NCI-H774 (cell line): ENCODE results near the gene TMEM187.

Source experiments
- DNase-seq: peaks from one replicate; lab custom pipeline; 2025; lab: John Stamatoyannopoulos, UW

Gene TMEM187

DNA sequence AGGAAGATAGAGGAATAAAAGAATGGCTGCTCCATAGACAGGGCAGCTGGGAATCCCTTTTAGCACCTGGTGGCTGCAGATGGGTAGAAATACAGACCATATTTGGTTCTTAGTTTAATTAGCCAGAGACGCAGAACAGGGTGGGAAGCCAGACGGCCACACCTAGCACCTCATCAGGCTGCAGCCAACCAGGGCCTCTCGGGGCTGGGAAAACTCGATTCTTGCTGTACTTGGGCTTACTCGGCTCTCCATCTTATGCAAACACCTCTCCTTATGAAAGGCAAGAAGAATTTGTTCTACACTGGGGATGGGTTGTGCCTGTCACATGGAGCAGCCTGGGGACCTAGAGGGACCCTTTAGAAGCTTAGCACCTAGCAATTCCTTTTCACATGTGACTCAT, 27.5 kb downstream of the TMEM187 start:
- no peak for DNase-seq

GRCh38 chrX:154002215-154002719, 29.7 kb downstream of the TMEM187 start:
- DNase-seq: peak; percentile 51

- no peak for DNase-seq
Observed at GRCh38 chrX:154004315-154004714, 31.8 kb downstream of the TMEM187 start.

DNA sequence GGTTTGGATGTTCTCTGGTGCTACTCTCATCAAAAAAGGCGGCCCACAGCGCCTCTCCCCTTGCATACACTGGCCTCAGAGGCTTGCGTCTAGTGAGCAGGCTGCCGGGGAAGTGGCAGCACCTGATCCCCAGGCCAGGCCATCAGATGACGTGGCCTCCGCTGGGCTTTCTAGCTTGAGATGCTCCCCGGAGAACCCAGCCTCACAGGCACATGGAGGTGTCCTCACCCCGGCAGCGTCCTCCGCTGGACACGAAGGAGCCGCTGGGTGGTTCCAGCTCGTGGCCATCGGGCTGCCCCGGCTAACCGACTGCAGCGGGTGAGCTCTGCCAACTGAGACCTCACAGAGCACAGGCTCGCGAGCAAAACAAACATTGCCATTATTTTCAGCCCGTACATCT, 34.4 kb downstream of the TMEM187 start:
- no peak for DNase-seq

GRCh38 chrX:154008521-154008920, 36.0 kb downstream of the TMEM187 start:
- no peak for DNase-seq

DNA sequence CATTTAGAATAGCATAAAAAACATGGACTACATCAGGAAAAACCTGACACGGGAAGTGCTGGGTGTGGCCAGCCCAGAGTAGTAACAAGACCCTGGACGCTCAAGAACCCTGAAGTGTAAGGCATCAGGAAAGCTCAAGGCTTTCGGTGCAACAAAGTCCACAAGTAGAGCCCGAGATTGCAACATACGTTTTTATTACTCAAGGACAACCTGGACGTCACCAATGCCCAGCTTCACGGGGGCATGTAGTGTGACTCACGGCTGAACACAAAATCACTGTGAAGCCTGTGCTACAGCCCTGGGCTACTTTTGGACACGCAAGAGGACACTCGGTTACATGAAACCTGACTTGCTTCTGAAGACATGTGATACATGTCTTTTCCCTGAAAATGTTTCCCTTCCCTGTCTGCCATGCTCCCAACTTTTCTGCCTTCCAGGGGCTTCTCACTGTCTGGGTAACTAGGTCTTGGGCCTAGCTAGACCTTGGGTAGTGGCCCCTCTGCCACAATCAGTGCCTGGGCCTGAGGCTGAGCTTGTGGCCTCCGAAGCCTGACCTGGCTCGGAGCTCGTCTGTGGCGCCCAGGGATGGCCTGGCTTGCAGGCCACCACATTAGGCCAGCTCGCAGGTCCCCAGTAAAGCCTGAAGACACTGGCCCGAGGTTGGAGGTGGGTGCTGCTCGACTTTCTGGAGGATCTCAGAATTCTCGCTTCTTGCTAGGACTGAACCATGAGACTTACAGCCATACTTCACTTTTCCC, 38.0 kb downstream of the TMEM187 start:
- DNase-seq: no peak

- no peak for DNase-seq
Observed at GRCh38 chrX:154011376-154012335, 39.1 kb downstream of the TMEM187 start.

- no peak for DNase-seq
Observed at GRCh38 chrX:154012336-154012991, 39.9 kb downstream of the TMEM187 start.

DNA sequence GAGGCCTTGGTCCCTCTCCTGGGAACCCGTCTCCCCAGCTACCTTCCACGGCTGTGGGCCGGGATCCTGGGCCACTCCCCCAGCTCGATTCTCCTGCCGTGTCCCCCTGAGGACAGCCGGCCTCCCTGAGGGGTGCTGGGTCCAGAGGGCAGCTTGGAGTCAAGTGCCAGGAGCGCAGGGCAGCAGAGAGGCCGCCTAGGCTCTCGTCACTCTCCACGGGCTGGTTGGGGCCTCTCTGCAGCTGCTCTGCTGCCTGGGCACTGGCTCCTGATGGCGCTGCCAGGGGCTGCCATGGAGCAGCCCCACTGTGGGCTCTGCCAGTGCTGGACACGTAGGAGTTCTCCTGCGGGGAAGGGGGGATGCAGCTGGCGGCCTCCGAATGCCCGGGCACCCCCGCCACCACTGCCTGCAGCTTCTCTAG, 40.5 kb downstream of the TMEM187 start:
- no peak for DNase-seq

DNA sequence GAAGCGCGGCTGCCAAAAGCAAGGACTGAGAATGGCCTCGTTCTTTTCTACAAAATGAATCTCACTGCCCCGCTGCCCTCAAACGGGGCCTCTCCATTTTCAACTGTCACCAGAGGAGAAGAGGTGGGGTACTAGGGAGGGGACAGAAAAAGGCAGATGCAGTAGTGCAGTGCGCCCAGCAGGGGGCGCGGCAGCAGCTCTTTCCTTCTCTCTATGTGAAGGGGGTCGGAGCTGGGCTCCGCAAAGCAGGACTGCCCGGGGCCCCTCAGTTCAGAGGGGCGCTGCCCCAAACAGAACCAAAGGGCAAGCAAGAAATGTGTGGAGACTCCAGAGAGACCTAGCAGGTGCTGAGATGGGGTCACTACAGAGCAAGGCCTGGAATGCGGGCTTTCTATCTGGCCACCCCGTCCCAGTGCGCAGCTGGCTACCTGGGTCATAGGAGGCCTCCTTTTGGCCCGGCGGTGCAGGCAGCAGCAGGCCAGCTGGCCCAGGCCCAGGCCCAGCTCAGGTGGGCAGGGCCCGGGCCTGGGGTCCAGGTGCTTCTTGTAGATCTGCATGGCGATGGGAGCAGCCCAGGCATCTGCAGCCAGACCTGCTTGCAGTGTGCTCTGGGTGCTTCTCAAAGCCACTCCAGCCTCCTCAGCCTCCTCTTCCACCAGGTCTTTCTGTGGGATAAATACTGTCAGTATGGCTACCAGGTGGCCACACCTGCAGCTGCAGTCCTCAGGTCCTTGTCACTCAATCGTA, 41.2 kb downstream of the TMEM187 start:
- no peak for DNase-seq

DNA sequence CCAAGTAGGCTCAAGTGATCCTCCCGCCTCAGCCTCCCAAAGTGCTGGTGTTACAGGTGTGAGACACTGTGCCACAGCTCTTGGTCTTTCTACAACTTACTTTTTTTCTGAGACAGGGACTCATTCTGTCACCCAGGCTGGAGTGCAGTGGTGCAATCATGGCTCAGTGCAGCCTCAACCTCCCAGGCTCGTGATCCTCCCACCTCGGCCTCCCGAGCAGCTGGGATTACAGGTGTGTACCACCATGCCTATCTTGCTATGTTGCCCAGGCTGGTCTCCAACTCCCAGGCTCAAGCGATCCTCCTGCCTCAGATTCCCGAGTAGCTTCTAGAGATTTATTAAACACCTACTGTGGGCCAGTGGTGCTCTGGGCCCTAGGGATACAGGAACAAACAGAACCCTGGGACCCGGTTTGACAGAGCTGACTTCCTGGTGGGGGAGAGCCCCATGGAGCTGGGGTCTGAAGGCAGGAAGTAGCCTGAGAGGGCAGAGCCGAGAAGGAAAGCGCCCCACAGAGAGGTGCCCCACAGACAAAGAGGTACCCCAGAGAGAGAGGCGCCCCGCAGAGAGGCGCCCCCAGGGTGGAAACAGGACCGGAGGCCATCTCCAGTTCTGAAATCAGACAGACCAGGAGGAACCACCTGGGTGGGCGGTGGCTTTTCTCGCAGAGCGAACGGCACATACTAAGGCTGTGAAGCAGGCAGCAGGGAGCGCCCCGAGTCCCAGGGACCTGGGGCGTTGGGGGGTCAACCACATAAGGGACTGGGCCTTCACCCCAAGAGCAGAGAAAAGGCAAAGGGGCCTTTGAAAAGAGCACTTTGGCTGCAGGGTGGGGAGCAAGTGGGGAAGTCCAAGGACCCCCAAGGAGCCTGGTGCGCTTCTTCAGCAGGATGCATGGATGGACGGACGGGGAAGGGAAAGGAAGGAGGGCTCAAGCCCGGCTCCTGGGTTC, 42.2 kb downstream of the TMEM187 start:
- DNase-seq: no peak

GRCh38 chrX:154015581-154016264, 43.2 kb downstream of the TMEM187 start:
- no peak for DNase-seq

- DNase-seq: no peak
Observed at GRCh38 chrX:154016366-154017076, 44.0 kb downstream of the TMEM187 start.

DNA sequence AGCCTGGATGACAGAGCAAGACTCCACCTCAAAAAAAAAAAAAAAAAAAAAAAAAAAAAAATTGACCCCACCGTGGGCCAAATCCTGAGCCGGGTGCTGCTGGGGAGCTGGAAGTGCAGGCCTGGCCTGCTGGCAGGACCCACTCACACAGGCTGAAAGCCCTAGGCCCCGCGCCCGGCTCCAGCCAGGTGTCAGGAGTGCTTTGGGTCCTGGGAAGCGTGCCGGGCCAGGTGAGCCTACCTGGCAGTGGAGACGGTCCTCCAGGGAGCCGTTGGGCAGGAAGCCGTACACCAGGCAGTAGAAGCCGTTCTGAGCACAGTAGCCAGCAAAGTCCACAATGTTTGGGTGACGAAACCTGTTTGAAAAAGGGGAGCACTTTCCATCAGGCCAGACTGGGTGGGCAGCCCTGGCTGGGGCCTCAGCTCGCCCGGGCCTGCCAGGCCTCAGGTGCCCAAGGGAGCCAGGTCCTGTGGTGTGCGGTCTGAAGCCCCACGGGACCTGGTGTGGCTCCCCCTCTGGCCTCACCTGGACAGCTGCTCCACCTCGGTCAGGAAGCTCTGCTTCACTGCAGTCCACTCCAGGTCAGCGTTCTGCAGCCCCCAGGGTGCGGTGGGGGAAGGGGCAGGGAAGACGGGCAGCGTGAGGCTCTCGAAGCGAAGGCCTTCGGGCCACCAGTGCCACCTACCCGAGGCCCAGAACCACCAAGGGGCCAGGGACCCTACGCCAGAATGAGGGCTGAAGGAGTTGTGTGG, 45.4 kb downstream of the TMEM187 start:
- no peak for DNase-seq

- no peak for DNase-seq
Observed at GRCh38 chrX:154018518-154019060, 46.0 kb downstream of the TMEM187 start.

DNA sequence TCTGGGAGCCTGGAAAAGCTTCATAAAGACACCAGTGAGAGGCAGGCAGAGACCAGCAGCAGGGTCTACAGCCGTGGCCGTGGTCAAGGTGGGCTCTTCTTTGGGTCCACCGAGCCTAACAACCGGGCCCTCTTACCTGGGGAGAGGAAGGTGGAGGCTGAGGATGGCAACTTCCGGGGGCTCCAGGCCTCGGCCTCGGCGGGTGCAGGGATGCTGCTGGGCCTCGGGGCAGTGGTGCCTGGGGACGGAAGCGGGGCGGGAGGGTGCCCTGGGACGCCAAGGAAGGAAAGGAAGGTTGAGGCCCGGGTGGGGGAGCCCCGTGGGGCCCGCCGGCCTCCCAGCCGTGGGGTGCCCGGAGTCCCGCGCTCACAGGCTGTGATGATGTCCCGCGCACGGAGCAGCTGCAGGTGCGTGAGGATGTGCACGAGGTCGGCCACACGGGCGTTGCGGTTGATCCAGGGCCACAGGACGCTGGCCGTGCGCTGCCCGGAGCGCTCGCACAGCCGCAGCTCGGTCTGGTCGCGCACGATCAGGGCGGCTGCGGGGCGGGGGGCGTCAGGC, 46.6 kb downstream of the TMEM187 start:
- no peak for DNase-seq

GRCh38 chrX:154019633-154020528, 47.3 kb downstream of the TMEM187 start, which contains the start of gene IRAK1:
Gene IRAK1, minus strand, starts transcription at chrX:154019902. Its CDS starts 90 bp downstream, at chrX:154019812.
- peak; percentile 52 for DNase-seq
